HEK293T (cell line): ENCODE measurements around the gene TRIM71.

Experiments
- CTBP1 ChIP-seq: fragments of 450-650 bp; IDR thresholded peaks from 2 replicates; pipeline ENCODE4 v1.6.1; 2016; ENCODE audit warnings: borderline replicate concordance
- ELF4 ChIP-seq: fragments of 450-650 bp; IDR thresholded peaks from 2 replicates; pipeline ENCODE4 v1.6.1; 2017; ENCODE audit warnings: antibody characterized with exemption
- FOXA1 ChIP-seq: fragments of 450-650 bp; IDR thresholded peaks from 2 replicates; pipeline ENCODE4 v1.6.1; 2016; ENCODE audit warnings: mild to moderate bottlenecking
- FOXK2 ChIP-seq: fragments of 450-650 bp; IDR thresholded peaks from 2 replicates; pipeline ENCODE4 v1.6.1; 2016; ENCODE audit warnings: mild to moderate bottlenecking
- LEF1 ChIP-seq: fragments of 450-650 bp; IDR thresholded peaks from 2 replicates; pipeline ENCODE4 v1.6.1; 2017; ENCODE audit warnings: mild to moderate bottlenecking, borderline replicate concordance
- NFRKB ChIP-seq: fragments of 450-650 bp; IDR thresholded peaks from 2 replicates; pipeline ENCODE4 v1.6.1; 2016; ENCODE audit warnings: mild to moderate bottlenecking, moderate library complexity
- SP1 ChIP-seq: fragments of 450-650 bp; IDR thresholded peaks from 2 replicates; pipeline ENCODE4 v1.6.1; 2017
- SUZ12 ChIP-seq: fragments of 450-650 bp; IDR thresholded peaks from 2 replicates; pipeline ENCODE4 v1.6.1; 2016; ENCODE audit warnings: mild to moderate bottlenecking
- ZNF384 ChIP-seq: fragments of 450-650 bp; IDR thresholded peaks from 2 replicates; pipeline ENCODE4 v1.6.1; 2016

DNA sequence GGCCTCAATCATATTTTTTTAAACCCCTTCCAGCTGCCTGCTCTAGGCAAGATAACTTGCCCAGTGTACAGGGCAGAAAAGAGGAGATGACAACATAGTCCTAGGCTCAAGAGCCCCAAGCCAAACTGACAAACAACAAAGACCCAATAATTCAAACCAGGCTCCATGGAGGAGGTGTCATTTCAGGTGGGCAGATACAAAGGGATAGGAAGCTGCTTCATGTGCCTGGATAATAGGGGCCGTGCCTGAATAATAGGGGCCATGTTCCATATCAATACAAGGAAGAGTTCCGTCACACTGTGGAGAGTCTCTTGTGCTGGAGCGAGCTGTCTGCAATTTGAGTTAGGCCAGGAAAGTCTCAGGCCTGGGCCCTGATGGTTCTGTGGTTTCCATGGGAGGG is 35.4 kb upstream of the TRIM71 start:
- no peak for TF ChIP-seq FOXK2
- no peak for TF ChIP-seq SP1
- TF ChIP-seq ZNF384: no peak
- no peak for TF ChIP-seq ELF4
- no peak for TF ChIP-seq NFRKB
- TF ChIP-seq LEF1: no peak
- TF ChIP-seq SUZ12: no peak
- TF ChIP-seq FOXA1: no peak
- no peak for TF ChIP-seq CTBP1
